ENCODE data around the gene PFDN6. TPM values are rescaled to one million over a fixed set of nuclear protein-coding genes. Genes with fewer than 3 reads are reported as not detected.

The PFDN6 gene
- polyA plus RNA-seq, 1 donor (not counting 4 experiments of a cell fraction or from before 2014, with no cell fraction given) = 106 TPM

DNA sequence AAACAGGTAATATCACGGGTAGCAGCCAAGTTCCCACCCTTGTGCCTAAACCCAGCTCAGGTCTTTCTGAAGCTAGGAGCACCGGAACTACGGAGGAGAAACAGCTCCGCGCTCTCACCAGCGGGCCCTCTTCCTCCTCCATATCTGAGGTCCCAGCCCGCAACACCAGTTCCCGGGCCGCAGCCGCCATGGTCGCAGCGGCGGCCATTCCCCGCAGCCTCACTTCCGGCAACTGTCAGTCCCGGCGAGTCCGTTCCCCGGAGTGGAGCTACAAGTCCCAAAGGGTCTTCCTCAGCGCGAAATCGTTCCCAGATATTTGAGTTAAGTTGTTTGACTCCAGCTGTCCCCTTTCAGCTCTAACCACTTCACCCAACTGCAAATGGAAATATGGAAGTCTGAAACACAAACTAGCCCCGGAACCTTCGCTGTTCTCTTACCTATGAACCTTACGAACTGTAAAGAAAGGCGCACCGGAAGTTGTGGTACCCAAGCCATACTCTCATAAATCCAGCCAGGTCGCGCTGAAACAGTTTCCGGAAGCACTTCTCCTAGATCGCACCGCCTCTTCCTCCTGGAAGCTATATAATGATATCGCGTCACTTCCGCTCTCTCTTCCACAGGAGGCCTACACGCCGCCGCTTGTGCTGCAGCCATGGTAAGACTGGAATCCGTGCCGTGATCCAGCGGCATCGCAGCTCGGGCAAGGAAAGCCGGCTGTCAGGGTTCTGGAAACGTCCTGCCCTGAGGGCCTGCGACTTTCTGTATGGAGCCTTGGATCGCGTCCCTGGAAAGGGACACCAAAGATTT, 17.7 kb upstream of the PFDN6 start, which contains the start of the genes RPS18 and VPS52:
TSS of gene RPS18 (plus strand) at position 608 of the 807 bp plus-strand sequence. CDS start at position 653, 45 bp downstream.
TSS of gene VPS52 (minus strand) at position 409 of the 807 bp plus-strand sequence. CDS start at position 208, 201 bp downstream.
- Histone ChIP-seq H4K20me1 (ENCODE audit: control insufficient read depth, extremely low read depth, insufficient read depth, low read length) (peaks cover 34% of the 10 kb centered on the region), H2AFZ (ENCODE audit: control insufficient read depth, low read length) (peak within 1 kb of the TSS; percentile 98), H3K36me3 (ENCODE audit: control insufficient read depth in 2 of 2, extremely low read depth in 1 of 2, insufficient read depth in 2 of 2, low read length in 2 of 2) (peaks cover 38 to 60% of the 10 kb centered on the region in 2 experiments), H3K4me3 (ENCODE audit: control insufficient read depth in 2 of 3, extremely low read depth in 1 of 3, insufficient read depth in 2 of 3, low read depth in 1 of 3, low read length in 3 of 3) (peak within 1 kb of the TSS; percentile 76 to 100 (median 96)), H3K9me3 (ENCODE audit: control insufficient read depth, low read depth, low read length) (no peaks in the 10 kb centered on the region), H3K27me3 (ENCODE audit: control insufficient read depth, extremely low read depth, insufficient read depth, low read length) (no peaks in the 10 kb centered on the region), H3K79me2 (ENCODE audit: control insufficient read depth, insufficient read depth, low read length) (peaks cover 54% of the 10 kb centered on the region), H3K9ac (ENCODE audit: control insufficient read depth, extremely low read depth, insufficient read depth, low read length) (peak within 1 kb of the TSS; percentile 98), H3K9me1 (ENCODE audit: control insufficient read depth, extremely low read depth, insufficient read depth, low read length) (peaks cover 2% of the 10 kb centered on the region), H3K27ac (ENCODE audit: control insufficient read depth, insufficient read depth, low read length) (peak within 1 kb of the TSS; percentile 99), H3K4me2 (ENCODE audit: control insufficient read depth, extremely low read depth, insufficient read depth, low read depth, low read length) (peak within 1 kb of the TSS; percentile 93), H3K4me1 (ENCODE audit: control insufficient read depth, extremely low read depth, insufficient read depth, low read length) (peaks cover 34% of the 10 kb centered on the region)
- peak; percentile 71 for FAIRE-seq
- DNase-seq (ENCODE audit: low read depth, low spot score) = peak; percentile 97
- TF ChIP-seq EZH2 (IDR thresholded peaks at IDR 0.05; ENCODE audit: low read length) = no peak
- TF ChIP-seq, protein P1, sequence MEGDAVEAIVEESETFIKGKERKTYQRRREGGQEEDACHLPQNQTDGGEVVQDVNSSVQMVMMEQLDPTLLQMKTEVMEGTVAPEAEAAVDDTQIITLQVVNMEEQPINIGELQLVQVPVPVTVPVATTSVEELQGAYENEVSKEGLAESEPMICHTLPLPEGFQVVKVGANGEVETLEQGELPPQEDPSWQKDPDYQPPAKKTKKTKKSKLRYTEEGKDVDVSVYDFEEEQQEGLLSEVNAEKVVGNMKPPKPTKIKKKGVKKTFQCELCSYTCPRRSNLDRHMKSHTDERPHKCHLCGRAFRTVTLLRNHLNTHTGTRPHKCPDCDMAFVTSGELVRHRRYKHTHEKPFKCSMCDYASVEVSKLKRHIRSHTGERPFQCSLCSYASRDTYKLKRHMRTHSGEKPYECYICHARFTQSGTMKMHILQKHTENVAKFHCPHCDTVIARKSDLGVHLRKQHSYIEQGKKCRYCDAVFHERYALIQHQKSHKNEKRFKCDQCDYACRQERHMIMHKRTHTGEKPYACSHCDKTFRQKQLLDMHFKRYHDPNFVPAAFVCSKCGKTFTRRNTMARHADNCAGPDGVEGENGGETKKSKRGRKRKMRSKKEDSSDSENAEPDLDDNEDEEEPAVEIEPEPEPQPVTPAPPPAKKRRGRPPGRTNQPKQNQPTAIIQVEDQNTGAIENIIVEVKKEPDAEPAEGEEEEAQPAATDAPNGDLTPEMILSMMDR (optimal IDR thresholded peaks at IDR 0.05 in 1 of 3, IDR thresholded peaks at IDR 0.05 in 1 of 3, conservative IDR thresholded peaks at IDR 0.05 in 1 of 3; ENCODE audit: extremely low read depth in 1 of 3, insufficient read depth in 2 of 3, low read length in 3 of 3) = no peak
- dilution Hi-C loops (cut with MboI; ENCODE audit: extremely low pct_ligation_motif_present, low sequenced_read_pairs) = no loop called here

DNA sequence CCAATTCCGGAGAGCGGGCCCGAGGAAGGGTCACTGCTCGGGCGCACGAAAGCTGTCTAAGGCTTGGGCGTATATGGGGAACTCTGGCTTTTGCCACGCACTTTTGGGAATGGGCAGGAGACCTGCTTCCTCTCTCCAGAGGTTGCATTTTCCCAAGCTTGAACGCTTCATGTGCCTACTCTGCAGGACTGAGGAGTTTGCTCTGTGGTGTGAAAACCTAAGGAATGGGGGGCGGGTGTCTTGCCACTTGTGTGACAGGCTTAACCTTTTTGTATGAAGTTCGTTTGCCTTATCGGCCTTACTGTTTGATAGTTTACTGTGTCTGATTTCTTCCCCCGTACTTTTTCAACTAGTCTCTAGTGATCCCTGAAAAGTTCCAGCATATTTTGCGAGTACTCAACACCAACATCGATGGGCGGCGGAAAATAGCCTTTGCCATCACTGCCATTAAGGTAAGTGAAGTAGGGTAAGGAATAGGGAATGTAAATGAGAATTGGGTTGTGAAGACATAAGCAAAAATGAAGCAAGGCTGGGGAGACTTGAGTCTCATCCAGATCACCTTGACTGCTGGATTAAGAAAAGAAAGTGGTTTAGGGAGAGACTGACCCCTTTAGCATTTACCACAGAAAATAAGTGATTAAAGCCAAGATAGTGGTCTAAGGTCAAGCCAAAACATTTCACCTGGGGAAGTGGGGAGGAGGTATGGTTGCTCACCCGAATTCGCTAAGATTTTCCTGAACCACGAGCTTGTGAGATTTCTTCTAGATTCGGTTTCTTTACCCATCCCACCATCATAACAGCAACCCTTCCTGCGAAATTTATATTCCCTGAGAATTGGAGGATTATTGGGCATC, 16.9 kb upstream of the PFDN6 start:
- peak overlapping the region; percentile 76 to 100 (median 96) for H3K4me3 ChIP-seq (ENCODE audit: control insufficient read depth in 2 of 3, extremely low read depth in 1 of 3, insufficient read depth in 2 of 3, low read depth in 1 of 3, low read length in 3 of 3)
- H3K9ac ChIP-seq (ENCODE audit: control insufficient read depth, extremely low read depth, insufficient read depth, low read length) = peak overlapping the region; percentile 98
- dilution Hi-C loops (cut with MboI; ENCODE audit: extremely low pct_ligation_motif_present, low sequenced_read_pairs) = no loop called here
- H3K27me3 ChIP-seq (ENCODE audit: control insufficient read depth, extremely low read depth, insufficient read depth, low read length) = no peaks in the 10 kb centered on the region
- H3K79me2 ChIP-seq (ENCODE audit: control insufficient read depth, insufficient read depth, low read length) = peaks cover 54% of the 10 kb centered on the region
- no peaks in the 10 kb centered on the region for H3K9me3 ChIP-seq (ENCODE audit: control insufficient read depth, low read depth, low read length)
- H2AFZ ChIP-seq (ENCODE audit: control insufficient read depth, low read length) = peak overlapping the region; percentile 45
- peak overlapping the region; percentile 93 for H3K4me2 ChIP-seq (ENCODE audit: control insufficient read depth, extremely low read depth, insufficient read depth, low read depth, low read length)
- peaks cover 34% of the 10 kb centered on the region for H4K20me1 ChIP-seq (ENCODE audit: control insufficient read depth, extremely low read depth, insufficient read depth, low read length)
- peaks cover 30 to 56% of the 10 kb centered on the region in 2 experiments for H3K36me3 ChIP-seq (ENCODE audit: control insufficient read depth in 2 of 2, extremely low read depth in 1 of 2, insufficient read depth in 2 of 2, low read length in 2 of 2)
- peaks cover 2% of the 10 kb centered on the region for H3K9me1 ChIP-seq (ENCODE audit: control insufficient read depth, extremely low read depth, insufficient read depth, low read length)
- peaks cover 35% of the 10 kb centered on the region for H3K4me1 ChIP-seq (ENCODE audit: control insufficient read depth, extremely low read depth, insufficient read depth, low read length)
- FAIRE-seq = no peak
- TF ChIP-seq, protein P1 (optimal IDR thresholded peaks at IDR 0.05 in 1 of 3, IDR thresholded peaks at IDR 0.05 in 1 of 3, conservative IDR thresholded peaks at IDR 0.05 in 1 of 3; ENCODE audit: extremely low read depth in 1 of 3, insufficient read depth in 2 of 3, low read length in 3 of 3) = no peak
- TF ChIP-seq EZH2 (IDR thresholded peaks at IDR 0.05; ENCODE audit: low read length) = no peak
- DNase-seq (ENCODE audit: low read depth, low spot score) = no peak
- peak overlapping the region; percentile 99 for H3K27ac ChIP-seq (ENCODE audit: control insufficient read depth, insufficient read depth, low read length)
